Lower lobe of right lung (tissue), 2 donors: ENCODE results near the gene PSMB2. TPM values are rescaled to one million over a fixed set of nuclear protein-coding genes. Genes with fewer than 3 reads are reported as not detected.

Source experiments
- ATAC-seq, 2 donors: fragments of 200-7000 bp; cut with Tn5 transposase; one replicate each; pipeline ENCODE4 v1.9.1; 2020 to 2022; ENCODE audit warnings: mild to moderate bottlenecking in 2 of 2, moderate library complexity in 2 of 2
- DNase-seq: peaks from one replicate; pipeline ENCODE4 v3.0.0-alpha.2; 2020
- H3K27ac ChIP-seq: fragments of 200-600 bp; one replicate; pipeline ENCODE4 v1.8.0; 2022
- H3K27me3 ChIP-seq: fragments of 200-600 bp; one replicate; pipeline ENCODE4 v1.8.0; 2022; ENCODE audit warnings: low read depth
- H3K36me3 ChIP-seq: fragments of 200-600 bp; one replicate; pipeline ENCODE4 v1.8.0; 2022; ENCODE audit warnings: mild to moderate bottlenecking
- H3K4me1 ChIP-seq: fragments of 200-600 bp; one replicate; pipeline ENCODE4 v1.8.0; 2022
- H3K4me3 ChIP-seq: fragments of 200-600 bp; one replicate; pipeline ENCODE4 v1.8.0; 2022; ENCODE audit warnings: mild to moderate bottlenecking
- H3K9me3 ChIP-seq: fragments of 200-600 bp; one replicate; pipeline ENCODE4 v1.8.0; 2022
- CTCF ChIP-seq: fragments of 200-600 bp; IDR thresholded peaks from one replicate; pipeline ENCODE4 v1.8.0; 2022; ENCODE audit warnings: antibody characterized with exemption, mild to moderate bottlenecking
- intact Hi-C: fragments of 100-400 bp; cut with DNase I; formaldehyde crosslinking; loops from one replicate; pipeline ENCODE4 v1.11.0; 2022
- total RNA-seq: library from RNA; stranded (reverse); fragmentation: NEBNext Ultra II Directional; extraction: Animal tissue kit (Norgen Biotek cat#: 25700); gene quantifications from one replicate; pipeline ENCODE4 v1.2.1, GENCODE V29; 2021
- donor health status: DM: no; HTN: yes; CAD: no; lungs with severe emphysema.

The PSMB2 gene
- total RNA-seq, 1 donor from 2014 or later, result 44.9 TPM

DNA sequence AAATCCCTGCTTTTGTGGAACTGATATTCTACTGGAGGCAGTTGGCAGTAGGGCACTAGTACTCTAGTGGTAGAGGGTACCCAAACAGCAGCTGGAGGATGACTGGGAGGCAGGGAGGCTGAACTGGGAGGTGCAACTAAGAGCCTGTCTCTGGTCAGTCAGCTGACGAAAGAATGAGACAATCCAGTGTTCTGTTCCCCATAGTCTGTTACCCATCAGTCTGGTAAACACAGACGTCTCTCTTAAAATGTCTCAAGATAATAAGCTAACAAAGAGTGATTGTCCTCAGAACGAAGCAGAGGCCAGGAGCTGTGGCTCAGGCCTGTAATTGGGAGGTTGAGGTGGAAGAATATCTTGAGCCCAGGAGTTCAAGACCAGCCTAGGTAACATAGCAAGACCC, 37.9 kb downstream of the PSMB2 start:
- H3K27ac ChIP-seq, result no peak overlapping the region
- no peaks in the 10 kb centered on the region for H3K27me3 ChIP-seq
- no peaks in the 10 kb centered on the region for H3K4me1 ChIP-seq
- no peak for DNase-seq
- no peak for TF ChIP-seq CTCF
- peaks cover 83% of the 10 kb centered on the region for H3K36me3 ChIP-seq
- H3K4me3 ChIP-seq, result no peak overlapping the region
- no peak for ATAC-seq
- intact Hi-C loops, result no loop called here
- H3K9me3 ChIP-seq, result no peaks in the 10 kb centered on the region

GRCh38 chr1:35600593-35600992, 40.7 kb downstream of the PSMB2 start:
- Histone ChIP-seq H3K4me3 (no peak overlapping the region), H3K4me1 (no peaks in the 10 kb centered on the region), H3K27ac (no peak overlapping the region), H3K27me3 (no peaks in the 10 kb centered on the region), H3K9me3 (no peaks in the 10 kb centered on the region), H3K36me3 (peaks cover 62% of the 10 kb centered on the region)
- no peak for DNase-seq
- TF ChIP-seq CTCF, result no peak
- no peak for ATAC-seq
- intact Hi-C loops, result no loop called here

- peaks cover 50% of the 10 kb centered on the region for H3K36me3 ChIP-seq
These were observed 41.9 kb downstream of the PSMB2 start for GRCh38 chr1:35599411-35599810.

DNA sequence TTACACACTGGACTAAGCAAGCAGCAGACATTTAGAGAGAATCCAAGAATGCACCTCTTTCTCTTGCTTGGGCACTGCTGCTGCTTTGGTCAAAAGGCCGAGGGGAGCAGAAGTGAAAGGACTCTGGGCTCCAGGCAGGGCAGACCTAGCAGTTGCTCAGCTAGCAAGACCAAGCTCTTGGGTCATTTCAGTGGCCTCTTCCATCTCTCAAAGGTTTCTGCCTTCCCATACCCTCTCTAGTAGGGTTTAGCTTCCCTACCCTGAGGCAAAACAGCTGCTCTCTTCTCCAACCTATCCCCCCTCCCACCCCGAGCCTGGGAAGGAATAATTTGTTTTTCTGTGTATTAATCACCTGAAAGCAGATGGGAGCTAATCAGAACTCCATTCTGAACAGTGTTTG, 42.4 kb downstream of the PSMB2 start:
- H3K4me1 ChIP-seq, result no peaks in the 10 kb centered on the region
- intact Hi-C loops, result no loop called here
- H3K27me3 ChIP-seq, result no peaks in the 10 kb centered on the region
- H3K9me3 ChIP-seq, result no peaks in the 10 kb centered on the region
- no peak overlapping the region for H3K27ac ChIP-seq
- H3K4me3 ChIP-seq, result no peak overlapping the region
- peaks cover 45% of the 10 kb centered on the region for H3K36me3 ChIP-seq
- ATAC-seq, result no peak
- no peak for TF ChIP-seq CTCF
- DNase-seq, result no peak

More at GRCh38 chr1:35599411-35599810, 41.9 kb downstream of the PSMB2 start:
- no peak for TF ChIP-seq CTCF
- no peak for ATAC-seq
- no peak overlapping the region for H3K27ac ChIP-seq
- intact Hi-C loops, result no loop called here
- H3K9me3 ChIP-seq, result no peaks in the 10 kb centered on the region
- no peak for DNase-seq
- H3K4me1 ChIP-seq, result no peaks in the 10 kb centered on the region
- H3K4me3 ChIP-seq, result no peak overlapping the region
- no peaks in the 10 kb centered on the region for H3K27me3 ChIP-seq

GRCh38 chr1:35597870-35598269, 43.5 kb downstream of the PSMB2 start:
- Histone ChIP-seq H3K4me3 (no peak overlapping the region), H3K27me3 (no peaks in the 10 kb centered on the region), H3K9me3 (no peaks in the 10 kb centered on the region), H3K36me3 (peaks cover 35% of the 10 kb centered on the region), H3K4me1 (no peaks in the 10 kb centered on the region), H3K27ac (no peak overlapping the region)
- DNase-seq, result no peak
- ATAC-seq, result no peak
- no peak for TF ChIP-seq CTCF
- intact Hi-C loops, result no loop called here

- Histone ChIP-seq H3K27ac (no peak overlapping the region), H3K27me3 (no peaks in the 10 kb centered on the region), H3K4me1 (no peaks in the 10 kb centered on the region), H3K9me3 (no peaks in the 10 kb centered on the region), H3K4me3 (no peak overlapping the region), H3K36me3 (peaks cover 21% of the 10 kb centered on the region)
- intact Hi-C loops, result no loop called here
- DNase-seq (no peak), ATAC-seq (no peak)
- TF ChIP-seq CTCF, result no peak
These were observed 45.6 kb downstream of the PSMB2 start for GRCh38 chr1:35595684-35596083.
